ENCODE results near the gene IGFL2.

IGFL2 gene

GRCh38 chr19:46107371-46107770, 40.7 kb upstream of the IGFL2 start:
- no peak overlapping the region for H3K14ac ChIP-seq (ENCODE audit: low read length)
- H3K4ac ChIP-seq (ENCODE audit: low read depth, low read length): no peak overlapping the region
- no peak overlapping the region for H2AK5ac ChIP-seq (ENCODE audit: low read length)
- H3K4me3 ChIP-seq (ENCODE audit: low read depth, low read length): no peak overlapping the region
- H2AFZ ChIP-seq (ENCODE audit: insufficient read depth, low read length, poor library complexity): no peak overlapping the region
- no peak overlapping the region for H2BK5ac ChIP-seq (ENCODE audit: low read depth, low read length, poor library complexity)
- no peak overlapping the region for H4K91ac ChIP-seq (ENCODE audit: low read depth, low read length)
- no peak overlapping the region for H3K23ac ChIP-seq (ENCODE audit: low read length)
- DNase-seq: no peak
- H3K36me3 ChIP-seq (ENCODE audit: control insufficient read depth in 1 of 2, insufficient read depth in 2 of 2, low read length in 2 of 2): no peaks in the 10 kb centered on the region
- H3K18ac ChIP-seq (ENCODE audit: low read length): no peak overlapping the region
- H3K4me2 ChIP-seq (ENCODE audit: low read length): no peak overlapping the region
- H3K9ac ChIP-seq (ENCODE audit: low read length): no peak overlapping the region
- H2BK120ac ChIP-seq (ENCODE audit: insufficient read depth, low read length, poor library complexity): no peak overlapping the region
- H3K9me3 ChIP-seq (ENCODE audit: insufficient read depth, low read depth, low read length): peaks cover 2% of the 10 kb centered on the region
- H3K27ac ChIP-seq (ENCODE audit: low read depth, low read length): no peak overlapping the region
- no CpG with 5 or more reads among the region's 6 CpGs for WGBS (ENCODE audit: extremely low coverage, insufficient coverage, insufficient read length)
- H3K79me2 ChIP-seq (ENCODE audit: control insufficient read depth, insufficient read depth, low read length, poor library complexity): no peaks in the 10 kb centered on the region
- no peaks in the 10 kb centered on the region for H3K27me3 ChIP-seq (ENCODE audit: insufficient read depth, low read length)
- peak overlapping the region; percentile 58 for H2BK12ac ChIP-seq (ENCODE audit: low read length)
- H3K79me1 ChIP-seq (ENCODE audit: low read length): peaks cover 2% of the 10 kb centered on the region
- H3K4me1 ChIP-seq (ENCODE audit: control insufficient read depth in 1 of 2, insufficient read depth in 2 of 2, low read length in 2 of 2): peaks cover 0 to 5% of the 10 kb centered on the region in 2 experiments
- H4K12ac ChIP-seq (ENCODE audit: low read depth, low read length): no peak overlapping the region
- H4K8ac ChIP-seq (ENCODE audit: low read depth, low read length): no peak overlapping the region

- no CpG with 5 or more reads among the region's 6 CpGs for WGBS (ENCODE audit: extremely low coverage, insufficient coverage, insufficient read length)
- Histone ChIP-seq H3K27me3 (ENCODE audit: insufficient read depth, low read length) (no peaks in the 10 kb centered on the region), H4K8ac (ENCODE audit: low read depth, low read length) (no peak overlapping the region), H3K4me1 (ENCODE audit: control insufficient read depth in 1 of 2, insufficient read depth in 2 of 2, low read length in 2 of 2) (peaks cover 0 to 5% of the 10 kb centered on the region in 2 experiments), H2AK5ac (ENCODE audit: low read length) (no peak overlapping the region), H2BK12ac (ENCODE audit: low read length) (no peak overlapping the region), H2BK5ac (ENCODE audit: low read depth, low read length, poor library complexity) (no peak overlapping the region), H3K14ac (ENCODE audit: low read length) (no peak overlapping the region), H3K27ac (ENCODE audit: low read depth, low read length) (peak overlapping the region; percentile 90), H3K79me2 (ENCODE audit: control insufficient read depth, insufficient read depth, low read length, poor library complexity) (no peaks in the 10 kb centered on the region), H3K36me3 (ENCODE audit: control insufficient read depth in 1 of 2, insufficient read depth in 2 of 2, low read length in 2 of 2) (no peaks in the 10 kb centered on the region), H3K4me2 (ENCODE audit: low read length) (no peak overlapping the region), H2AFZ (ENCODE audit: insufficient read depth, low read length, poor library complexity) (no peak overlapping the region), H3K9me3 (ENCODE audit: insufficient read depth, low read depth, low read length) (peaks cover 2% of the 10 kb centered on the region), H2BK120ac (ENCODE audit: insufficient read depth, low read length, poor library complexity) (peak overlapping the region; percentile 81), H3K9ac (ENCODE audit: low read length) (no peak overlapping the region), H4K12ac (ENCODE audit: low read depth, low read length) (no peak overlapping the region), H3K4me3 (ENCODE audit: low read depth, low read length) (no peak overlapping the region), H4K91ac (ENCODE audit: low read depth, low read length) (peak overlapping the region; percentile 79), H3K18ac (ENCODE audit: low read length) (no peak overlapping the region), H3K4ac (ENCODE audit: low read depth, low read length) (no peak overlapping the region), H3K23ac (ENCODE audit: low read length) (no peak overlapping the region), H3K79me1 (ENCODE audit: low read length) (peaks cover 9% of the 10 kb centered on the region)
- peak; percentile 95 to 99 for DNase-seq
Observed at GRCh38 chr19:46109876-46110275, 38.2 kb upstream of the IGFL2 start.

DNA sequence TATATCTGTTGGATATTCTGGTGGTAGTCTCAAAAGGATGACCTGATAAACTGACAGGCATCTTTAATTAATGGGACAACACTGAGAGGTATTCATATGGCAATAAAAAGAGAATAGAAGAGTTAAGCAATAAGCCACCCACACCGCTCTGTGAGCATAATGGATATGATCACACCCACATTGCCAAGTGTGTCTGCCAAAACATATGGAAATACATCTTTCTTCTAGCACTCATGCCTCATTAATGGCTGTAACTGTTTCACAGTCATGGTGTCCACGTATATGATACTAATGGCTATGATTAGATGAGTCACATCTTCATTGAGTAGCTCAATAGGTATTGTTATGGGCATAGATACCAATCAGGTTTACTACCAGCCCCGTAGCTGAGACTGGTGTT, 36.7 kb upstream of the IGFL2 start:
- peaks cover 2% of the 10 kb centered on the region for H3K9me3 ChIP-seq (ENCODE audit: insufficient read depth, low read depth, low read length)
- H3K79me1 ChIP-seq (ENCODE audit: low read length): peaks cover 14% of the 10 kb centered on the region
- peak overlapping the region; percentile 8 for H2BK12ac ChIP-seq (ENCODE audit: low read length)
- H3K23ac ChIP-seq (ENCODE audit: low read length): no peak overlapping the region
- peak overlapping the region; percentile 11 for H2BK120ac ChIP-seq (ENCODE audit: insufficient read depth, low read length, poor library complexity)
- peaks cover 5 to 6% of the 10 kb centered on the region in 2 experiments for H3K4me1 ChIP-seq (ENCODE audit: control insufficient read depth in 1 of 2, insufficient read depth in 2 of 2, low read length in 2 of 2)
- no peak for DNase-seq
- H4K8ac ChIP-seq (ENCODE audit: low read depth, low read length): no peak overlapping the region
- no CpG with 5 or more reads among the region's 3 CpGs for WGBS (ENCODE audit: extremely low coverage, insufficient coverage, insufficient read length)
- H3K4me2 ChIP-seq (ENCODE audit: low read length): no peak overlapping the region
- H3K18ac ChIP-seq (ENCODE audit: low read length): no peak overlapping the region
- no peak overlapping the region for H3K27ac ChIP-seq (ENCODE audit: low read depth, low read length)
- H3K14ac ChIP-seq (ENCODE audit: low read length): no peak overlapping the region
- H3K4ac ChIP-seq (ENCODE audit: low read depth, low read length): no peak overlapping the region
- no peak overlapping the region for H2AK5ac ChIP-seq (ENCODE audit: low read length)
- no peak overlapping the region for H4K12ac ChIP-seq (ENCODE audit: low read depth, low read length)
- no peaks in the 10 kb centered on the region for H3K27me3 ChIP-seq (ENCODE audit: insufficient read depth, low read length)
- no peak overlapping the region for H2BK5ac ChIP-seq (ENCODE audit: low read depth, low read length, poor library complexity)
- no peak overlapping the region for H3K4me3 ChIP-seq (ENCODE audit: low read depth, low read length)
- H3K36me3 ChIP-seq (ENCODE audit: control insufficient read depth in 1 of 2, insufficient read depth in 2 of 2, low read length in 2 of 2): no peaks in the 10 kb centered on the region
- no peak overlapping the region for H3K9ac ChIP-seq (ENCODE audit: low read length)
- H4K91ac ChIP-seq (ENCODE audit: low read depth, low read length): no peak overlapping the region
- no peaks in the 10 kb centered on the region for H3K79me2 ChIP-seq (ENCODE audit: control insufficient read depth, insufficient read depth, low read length, poor library complexity)
- no peak overlapping the region for H2AFZ ChIP-seq (ENCODE audit: insufficient read depth, low read length, poor library complexity)

DNA sequence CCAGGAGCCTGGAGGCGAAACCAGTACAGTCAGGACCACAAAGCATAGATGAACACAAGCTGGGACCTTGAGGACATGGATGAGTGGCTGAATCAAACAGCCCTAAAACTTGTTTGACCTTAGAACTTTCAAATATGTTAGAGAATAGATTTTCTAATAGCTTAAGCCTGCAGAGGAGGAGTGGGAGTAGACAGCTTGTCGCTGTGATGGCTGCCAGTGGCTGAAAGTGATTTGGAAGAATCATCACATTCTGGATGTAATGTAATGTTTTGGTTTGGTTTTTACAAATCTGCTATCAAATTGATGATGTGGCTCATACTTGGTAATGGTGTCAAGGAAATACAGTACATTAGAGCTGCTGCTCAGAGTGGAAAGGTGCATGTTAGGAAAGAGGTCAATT, 35.5 kb upstream of the IGFL2 start:
- H3K79me2 ChIP-seq (ENCODE audit: control insufficient read depth, insufficient read depth, low read length, poor library complexity): no peaks in the 10 kb centered on the region
- H2AFZ ChIP-seq (ENCODE audit: insufficient read depth, low read length, poor library complexity): no peak overlapping the region
- DNase-seq: no peak
- H2BK5ac ChIP-seq (ENCODE audit: low read depth, low read length, poor library complexity): peak overlapping the region; percentile 64
- peaks cover 5 to 6% of the 10 kb centered on the region in 2 experiments for H3K4me1 ChIP-seq (ENCODE audit: control insufficient read depth in 1 of 2, insufficient read depth in 2 of 2, low read length in 2 of 2)
- no peak overlapping the region for H3K4ac ChIP-seq (ENCODE audit: low read depth, low read length)
- H3K23ac ChIP-seq (ENCODE audit: low read length): no peak overlapping the region
- no peak overlapping the region for H3K27ac ChIP-seq (ENCODE audit: low read depth, low read length)
- no peak overlapping the region for H3K4me2 ChIP-seq (ENCODE audit: low read length)
- H3K79me1 ChIP-seq (ENCODE audit: low read length): peaks cover 14% of the 10 kb centered on the region
- no peak overlapping the region for H3K14ac ChIP-seq (ENCODE audit: low read length)
- H3K36me3 ChIP-seq (ENCODE audit: control insufficient read depth in 1 of 2, insufficient read depth in 2 of 2, low read length in 2 of 2): no peaks in the 10 kb centered on the region
- H4K91ac ChIP-seq (ENCODE audit: low read depth, low read length): peak overlapping the region; percentile 74
- WGBS (ENCODE audit: extremely low coverage, insufficient coverage, insufficient read length): no CpG with 5 or more reads among the region's 2 CpGs
- no peak overlapping the region for H3K18ac ChIP-seq (ENCODE audit: low read length)
- H3K9me3 ChIP-seq (ENCODE audit: insufficient read depth, low read depth, low read length): peaks cover 2% of the 10 kb centered on the region
- H3K9ac ChIP-seq (ENCODE audit: low read length): no peak overlapping the region
- H3K27me3 ChIP-seq (ENCODE audit: insufficient read depth, low read length): no peaks in the 10 kb centered on the region
- H2BK120ac ChIP-seq (ENCODE audit: insufficient read depth, low read length, poor library complexity): peak overlapping the region; percentile 81
- no peak overlapping the region for H4K12ac ChIP-seq (ENCODE audit: low read depth, low read length)
- no peak overlapping the region for H4K8ac ChIP-seq (ENCODE audit: low read depth, low read length)
- H2BK12ac ChIP-seq (ENCODE audit: low read length): peak overlapping the region; percentile 95
- H2AK5ac ChIP-seq (ENCODE audit: low read length): no peak overlapping the region
- no peak overlapping the region for H3K4me3 ChIP-seq (ENCODE audit: low read depth, low read length)
